ENCODE data around the gene FYN. TPM values are rescaled to one million over a fixed set of nuclear protein-coding genes. Genes with fewer than 3 reads are reported as not detected.

The FYN gene
- total RNA-seq, 1 experiment from 2014 or later = 18.5 TPM

DNA sequence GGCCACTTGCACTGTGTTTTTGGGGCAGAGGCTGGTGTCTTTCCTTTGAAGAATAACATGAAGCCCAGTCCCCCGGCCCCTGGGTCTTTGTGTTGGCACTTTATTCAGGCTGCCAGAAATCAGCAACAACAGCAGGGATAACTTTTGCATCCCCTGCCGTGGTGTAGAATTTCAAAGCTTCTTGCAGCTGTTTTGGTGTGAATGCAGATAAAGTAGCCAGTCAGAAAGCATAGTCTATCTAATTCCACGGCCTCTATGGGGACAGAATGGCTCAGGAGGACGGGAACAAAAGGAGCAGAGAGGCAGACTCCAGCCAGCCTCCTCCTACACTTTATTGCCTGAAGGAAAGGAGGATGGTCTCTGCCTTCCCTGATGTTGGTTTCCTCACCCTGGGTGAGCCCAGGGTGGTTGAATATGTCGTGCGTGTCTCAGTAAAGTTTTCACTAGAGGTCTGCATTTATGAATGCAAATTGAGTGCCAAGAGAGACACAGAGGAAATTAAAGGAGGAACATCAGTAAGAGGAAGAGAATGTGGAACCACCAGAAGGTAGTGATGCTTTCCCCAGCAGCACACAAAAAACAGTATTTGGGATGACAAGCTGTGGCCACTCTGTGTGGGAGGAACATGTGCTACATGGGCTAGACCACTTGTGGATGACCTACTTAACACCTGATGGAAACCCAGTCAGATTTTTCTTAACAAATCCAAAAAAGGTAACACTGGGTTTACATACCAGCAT lies 141.6 kb downstream of the FYN start (continued):
- TF ChIP-seq, protein P1, sequence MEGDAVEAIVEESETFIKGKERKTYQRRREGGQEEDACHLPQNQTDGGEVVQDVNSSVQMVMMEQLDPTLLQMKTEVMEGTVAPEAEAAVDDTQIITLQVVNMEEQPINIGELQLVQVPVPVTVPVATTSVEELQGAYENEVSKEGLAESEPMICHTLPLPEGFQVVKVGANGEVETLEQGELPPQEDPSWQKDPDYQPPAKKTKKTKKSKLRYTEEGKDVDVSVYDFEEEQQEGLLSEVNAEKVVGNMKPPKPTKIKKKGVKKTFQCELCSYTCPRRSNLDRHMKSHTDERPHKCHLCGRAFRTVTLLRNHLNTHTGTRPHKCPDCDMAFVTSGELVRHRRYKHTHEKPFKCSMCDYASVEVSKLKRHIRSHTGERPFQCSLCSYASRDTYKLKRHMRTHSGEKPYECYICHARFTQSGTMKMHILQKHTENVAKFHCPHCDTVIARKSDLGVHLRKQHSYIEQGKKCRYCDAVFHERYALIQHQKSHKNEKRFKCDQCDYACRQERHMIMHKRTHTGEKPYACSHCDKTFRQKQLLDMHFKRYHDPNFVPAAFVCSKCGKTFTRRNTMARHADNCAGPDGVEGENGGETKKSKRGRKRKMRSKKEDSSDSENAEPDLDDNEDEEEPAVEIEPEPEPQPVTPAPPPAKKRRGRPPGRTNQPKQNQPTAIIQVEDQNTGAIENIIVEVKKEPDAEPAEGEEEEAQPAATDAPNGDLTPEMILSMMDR (IDR thresholded peaks at IDR 0.05 in 2 of 3, conservative IDR thresholded peaks at IDR 0.05 in 1 of 3; ENCODE audit: borderline replicate concordance in 1 of 3, insufficient read depth in 1 of 3, low read depth in 2 of 3, low read length in 2 of 3) = no peak
- TF ChIP-seq SIN3A (IDR thresholded peaks at IDR 0.05; ENCODE audit: low read depth) = no peak
- no peak for TF ChIP-seq JUND (IDR thresholded peaks at IDR 0.05)
- TF ChIP-seq EGR1 (IDR thresholded peaks at IDR 0.05; ENCODE audit: low read depth) = no peak
- no peak for TF ChIP-seq SP1 (IDR thresholded peaks at IDR 0.05; ENCODE audit: low read depth)
- no peak for TF ChIP-seq FOSL1 (IDR thresholded peaks at IDR 0.05; ENCODE audit: low read depth)
- TF ChIP-seq, protein P2, sequence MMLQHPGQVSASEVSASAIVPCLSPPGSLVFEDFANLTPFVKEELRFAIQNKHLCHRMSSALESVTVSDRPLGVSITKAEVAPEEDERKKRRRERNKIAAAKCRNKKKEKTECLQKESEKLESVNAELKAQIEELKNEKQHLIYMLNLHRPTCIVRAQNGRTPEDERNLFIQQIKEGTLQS (IDR thresholded peaks at IDR 0.05) = no peak
- no peak for TF ChIP-seq EZH2 (IDR thresholded peaks at IDR 0.05)
- no peak for TF ChIP-seq ZNF274 (IDR thresholded peaks at IDR 0.05; ENCODE audit: low read depth, low read length)

DNA sequence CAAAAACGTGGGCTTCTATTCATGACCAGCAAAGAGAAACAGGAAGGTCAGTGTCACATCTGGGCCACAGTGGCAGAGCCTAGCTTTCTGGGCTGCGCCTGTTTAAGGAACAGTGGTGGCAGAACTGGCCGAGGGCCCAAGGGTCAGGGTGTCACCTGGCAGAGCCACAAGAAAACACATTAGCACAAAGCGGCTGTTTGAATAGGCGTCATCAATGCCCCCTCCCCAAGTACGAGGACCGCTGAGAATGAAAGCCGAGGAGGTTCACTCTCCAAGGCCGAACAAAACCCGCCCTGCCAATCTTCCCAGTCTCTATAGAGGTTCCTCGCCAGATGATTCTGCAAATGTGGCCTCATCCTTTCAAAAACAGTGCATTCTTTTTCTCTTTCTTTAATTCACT lies 142.4 kb downstream of the FYN start:
- Histone ChIP-seq H3K9me2 (ENCODE audit: insufficient read depth) (no peaks in the 10 kb centered on the region), H4K20me1 (ENCODE audit: insufficient read depth) (no peaks in the 10 kb centered on the region), H3K4me1 (ENCODE audit: control insufficient read depth in 1 of 2, insufficient read depth in 2 of 2, low read length in 2 of 2) (no peaks in the 10 kb centered on the region), H3K4me2 (ENCODE audit: low read length) (no peak overlapping the region), H3K9me3 (ENCODE audit: control insufficient read depth in 1 of 2, insufficient read depth in 1 of 2, low read depth in 1 of 2, low read length in 2 of 2) (no peaks in the 10 kb centered on the region; a peak in 1 of 4 replicates), H2AFZ (ENCODE audit: low read depth, low read length, poor library complexity, severe bottlenecking) (no peak overlapping the region), H3K4me3 (replicated peaks in 1 of 2; ENCODE audit: low read depth in 1 of 2, low read length in 2 of 2) (no peak overlapping the region), H3K9ac (ENCODE audit: low read length) (no peak overlapping the region), H3K27ac (ENCODE audit: low read depth, low read length) (no peak overlapping the region), H3K79me2 (ENCODE audit: insufficient read depth, low read length) (no peaks in the 10 kb centered on the region), H3K36me3 (ENCODE audit: control insufficient read depth in 1 of 2, insufficient read depth in 2 of 2, low read length in 2 of 2) (no peaks in the 10 kb centered on the region), H3K27me3 (ENCODE audit: insufficient read depth, low read length) (no peaks in the 10 kb centered on the region)
- POLR2A ChIA-PET = no interaction called here
- ATAC-seq (no peak), DNase-seq (ENCODE audit: low read depth, low spot score) (no peak)
- intact Hi-C loops (cut with micrococcal nuclease) = no loop called here
- TF ChIP-seq, protein P3, sequence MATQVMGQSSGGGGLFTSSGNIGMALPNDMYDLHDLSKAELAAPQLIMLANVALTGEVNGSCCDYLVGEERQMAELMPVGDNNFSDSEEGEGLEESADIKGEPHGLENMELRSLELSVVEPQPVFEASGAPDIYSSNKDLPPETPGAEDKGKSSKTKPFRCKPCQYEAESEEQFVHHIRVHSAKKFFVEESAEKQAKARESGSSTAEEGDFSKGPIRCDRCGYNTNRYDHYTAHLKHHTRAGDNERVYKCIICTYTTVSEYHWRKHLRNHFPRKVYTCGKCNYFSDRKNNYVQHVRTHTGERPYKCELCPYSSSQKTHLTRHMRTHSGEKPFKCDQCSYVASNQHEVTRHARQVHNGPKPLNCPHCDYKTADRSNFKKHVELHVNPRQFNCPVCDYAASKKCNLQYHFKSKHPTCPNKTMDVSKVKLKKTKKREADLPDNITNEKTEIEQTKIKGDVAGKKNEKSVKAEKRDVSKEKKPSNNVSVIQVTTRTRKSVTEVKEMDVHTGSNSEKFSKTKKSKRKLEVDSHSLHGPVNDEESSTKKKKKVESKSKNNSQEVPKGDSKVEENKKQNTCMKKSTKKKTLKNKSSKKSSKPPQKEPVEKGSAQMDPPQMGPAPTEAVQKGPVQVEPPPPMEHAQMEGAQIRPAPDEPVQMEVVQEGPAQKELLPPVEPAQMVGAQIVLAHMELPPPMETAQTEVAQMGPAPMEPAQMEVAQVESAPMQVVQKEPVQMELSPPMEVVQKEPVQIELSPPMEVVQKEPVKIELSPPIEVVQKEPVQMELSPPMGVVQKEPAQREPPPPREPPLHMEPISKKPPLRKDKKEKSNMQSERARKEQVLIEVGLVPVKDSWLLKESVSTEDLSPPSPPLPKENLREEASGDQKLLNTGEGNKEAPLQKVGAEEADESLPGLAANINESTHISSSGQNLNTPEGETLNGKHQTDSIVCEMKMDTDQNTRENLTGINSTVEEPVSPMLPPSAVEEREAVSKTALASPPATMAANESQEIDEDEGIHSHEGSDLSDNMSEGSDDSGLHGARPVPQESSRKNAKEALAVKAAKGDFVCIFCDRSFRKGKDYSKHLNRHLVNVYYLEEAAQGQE (IDR thresholded peaks at IDR 0.05; ENCODE audit: low read depth) = no peak
- TF ChIP-seq JUND (IDR thresholded peaks at IDR 0.05) = no peak
- TF ChIP-seq SP1 (IDR thresholded peaks at IDR 0.05; ENCODE audit: low read depth) = no peak
- BruUV-seq (replicated peaks) = no TSS peak
- RAD21 ChIA-PET (ENCODE audit: low non-redundant PET in 1 of 2, low total read pairs in 2 of 2, uncharacterized antibody in 2 of 2, unreplicated experiment in 2 of 2) = no interaction called here
- CTCF ChIA-PET = interaction anchor here (0.5 kb wide), 1 partner anchor 1815 kb away, joined by 3 read pairs; no protein-coding TSS in a partner anchor
